GM23338 (cell line): ENCODE results near the gene CNPY2. TPM values are rescaled to one million over a fixed set of nuclear protein-coding genes. Genes with fewer than 3 reads are reported as not detected.
"Not testable (repeated sequence)": the region's sequence is repeated elsewhere in the genome, so short reads cannot be mapped to it uniquely, and the experiment has no call there.

ENCODE experiments used
- ATAC-seq: fragments of 200-7000 bp; cut with Tn5 transposase; 3 replicates; pipeline ENCODE4 v1.9.1; 2020
- DNase-seq: peaks from one replicate; pipeline ENCODE4 v3.0.0-alpha.2; 2015; ENCODE audit warnings: low spot score
- H2AFZ ChIP-seq: fragments of 200-600 bp; sonication (generic); 2 replicates; pipeline ENCODE4 v1.8.0; 2016; ENCODE audit warnings: antibody characterized with exemption, mild to moderate bottlenecking, moderate library complexity
- H3F3A ChIP-seq: fragments of 200-600 bp; sonication (generic); replicated peaks from 2 replicates; pipeline ENCODE4 v1.8.0; 2017; ENCODE audit warnings: antibody characterized with exemption, mixed run types, low read depth
- H3K27ac ChIP-seq: fragments of 200-600 bp; sonication (generic); 2 replicates; pipeline ENCODE4 v1.6.1; 2016; ENCODE audit warnings: low read depth
- H3K27me3 ChIP-seq: fragments of 200-600 bp; sonication (generic); 2 replicates; pipeline ENCODE4 v1.8.0; 2016; ENCODE audit warnings: mild to moderate bottlenecking, mixed run types, moderate library complexity; ENCODE audit not compliant: insufficient read depth
- H3K36me3 ChIP-seq: fragments of 200-600 bp; sonication (generic); 2 replicates; pipeline ENCODE4 v1.8.0; 2016; ENCODE audit warnings: mild to moderate bottlenecking; ENCODE audit not compliant: insufficient read depth
- H3K4me1 ChIP-seq: fragments of 200-600 bp; sonication (generic); 2 replicates; pipeline ENCODE4 v1.8.0; 2016; ENCODE audit warnings: mild to moderate bottlenecking, moderate library complexity; ENCODE audit not compliant: insufficient read depth
- H3K4me2 ChIP-seq: fragments of 200-600 bp; sonication (generic); 2 replicates; pipeline ENCODE4 v1.7.1; 2017; ENCODE audit warnings: mixed run types
- H3K4me3 ChIP-seq: fragments of 200-600 bp; sonication (generic); 2 replicates; pipeline ENCODE4 v1.6.1; 2016; ENCODE audit warnings: mixed run types
- H3K79me2 ChIP-seq: fragments of 200-600 bp; sonication (generic); replicated peaks from 2 replicates; pipeline ENCODE4 v1.8.0; 2017; ENCODE audit warnings: mild to moderate bottlenecking; ENCODE audit not compliant: insufficient read depth
- H3K9me2 ChIP-seq: fragments of 200-600 bp; sonication (generic); 2 replicates; pipeline ENCODE4 v1.8.0; 2017; ENCODE audit not compliant: insufficient read depth
- H4K20me1 ChIP-seq: fragments of 200-600 bp; sonication (generic); replicated peaks from 2 replicates; pipeline ENCODE4 v1.8.0; 2017; ENCODE audit warnings: mild to moderate bottlenecking; ENCODE audit not compliant: insufficient read depth
- H3K27ac Mint-ChIP-seq: 2 replicates; pipeline ENCODE4 v1.8.0; 2020; ENCODE audit warnings: inconsistent platforms, mild to moderate bottlenecking, moderate library complexity, mixed read lengths
- H3K27me3 Mint-ChIP-seq: 3 replicates; pipeline ENCODE4 v1.8.0; 2022; ENCODE audit warnings: low read depth, mild to moderate bottlenecking, moderate library complexity, mixed read lengths, inconsistent platforms; ENCODE audit not compliant: insufficient read depth, poor library complexity
- H3K36me3 Mint-ChIP-seq: 3 replicates; pipeline ENCODE4 v1.8.0; 2021; ENCODE audit warnings: low read depth, mild to moderate bottlenecking, inconsistent platforms, moderate library complexity, mixed read lengths
- H3K4me1 Mint-ChIP-seq: 3 replicates; pipeline ENCODE4 v1.8.0; 2020; ENCODE audit warnings: mild to moderate bottlenecking, inconsistent platforms, mixed read lengths
- H3K4me3 Mint-ChIP-seq: 3 replicates; pipeline ENCODE4 v1.8.0; 2021; ENCODE audit warnings: moderate library complexity, mild to moderate bottlenecking, inconsistent platforms, mixed read lengths
- H3K9me3 Mint-ChIP-seq: 3 replicates; pipeline ENCODE4 v1.8.0; 2020; ENCODE audit warnings: moderate library complexity, mild to moderate bottlenecking, inconsistent platforms, mixed read lengths
- CREB1 ChIP-seq: fragments of 250-450 bp; sonication (Bioruptor Pico); IDR thresholded peaks from 2 replicates; pipeline ENCODE4 v1.5.0; 2020; ENCODE audit warnings: low read depth, mild to moderate bottlenecking, moderate library complexity
- CTCF ChIP-seq, 2 experiments: fragments of 200-600 bp in 1 of 2; sonication (generic) in 1 of 2; conservative IDR thresholded peaks; 2 replicates each; pipeline versions ENCODE4 v1.5.1 to v1.6.1; 2016 to 2017; ENCODE audit warnings: antibody characterized with exemption in 2 of 2, low read depth in 2 of 2, mild to moderate bottlenecking in 2 of 2, moderate library complexity in 1 of 2
- EZH2phosphoT487 ChIP-seq: fragments of 200-600 bp; sonication (generic); IDR thresholded peaks from one replicate; pipeline ENCODE4 v1.8.1; 2018; ENCODE audit warnings: antibody characterized with exemption; ENCODE audit not compliant: unreplicated experiment
- JUNB ChIP-seq: IDR thresholded peaks from one replicate; pipeline ENCODE4 v1.6.1; 2016; ENCODE audit warnings: antibody characterized with exemption; ENCODE audit not compliant: unreplicated experiment
- NANOG ChIP-seq: IDR thresholded peaks from 2 replicates; pipeline ENCODE4 v1.6.1; 2016; ENCODE audit warnings: antibody characterized with exemption, borderline replicate concordance
- REST ChIP-seq: IDR thresholded peaks from one replicate; pipeline ENCODE4 v1.6.1; 2018; ENCODE audit warnings: antibody characterized with exemption; ENCODE audit not compliant: unreplicated experiment
- STAT1 ChIP-seq: IDR thresholded peaks from one replicate; pipeline ENCODE4 v1.6.1; 2016; ENCODE audit warnings: antibody characterized with exemption; ENCODE audit not compliant: unreplicated experiment
- ZNF331 ChIP-seq: fragments of 250-450 bp; sonication (Bioruptor Pico); IDR thresholded peaks from 2 replicates; pipeline ENCODE4 v1.5.0; 2020; ENCODE audit warnings: low read depth, mild to moderate bottlenecking, moderate library complexity
- polyA plus RNA-seq: library from polyadenylated mRNA; unstranded; fragments of >200 nt; fragmentation: Nextera tagmentation; extraction: Ambion mirVana; gene quantifications from 2 replicates; pipeline ENCODE4 v1.2.1, GENCODE V29; 2016
- total RNA-seq: library from RNA; depleted of rRNA; stranded (reverse); fragments of >200 nt; shearing (Covaris generic); gene quantifications from 2 replicates; pipeline ENCODE4 v1.2.3, GENCODE V29; 2014

The CNPY2 gene
- total and polyA plus RNA-seq, 2 experiments from 2014 or later: 119 to 316 TPM

- TF ChIP-seq ZNF331 (CRISPR knock-in tag) (no peak), STAT1 (no peak), EZH2phosphoT487 (no peak), CREB1 (CRISPR knock-in tag) (no peak), JUNB (no peak), REST (no peak), CTCF (conservative IDR thresholded peaks at IDR 0.05; ENCODE audit: low read depth in 2 of 2) (no peak)
Observed at GRCh38 chr12:56324206-56324605, 8.4 kb upstream of the CNPY2 start (continued).

- not testable (repeated sequence) for H3K27me3 ChIP-seq, H3K27ac Mint-ChIP-seq, H3K9me3 Mint-ChIP-seq, H3K36me3 ChIP-seq, H3K9me2 ChIP-seq, H3K79me2 ChIP-seq, H3K4me3 Mint-ChIP-seq, ATAC-seq, H3K27ac ChIP-seq, H3K4me1 ChIP-seq, H2AFZ ChIP-seq, H3K4me3 ChIP-seq, H3K4me1 Mint-ChIP-seq, H3K4me2 ChIP-seq, DNase-seq, H3F3A ChIP-seq, H3K27me3 Mint-ChIP-seq, H4K20me1 ChIP-seq
- H3K36me3 Mint-ChIP-seq: peaks cover 18% of the 10 kb centered on the region
Observed at GRCh38 chr12:56321610-56322009, 5.8 kb upstream of the CNPY2 start.

GRCh38 chr12:56321027-56321426, 5.2 kb upstream of the CNPY2 start:
- Histone ChIP-seq H3K4me2 (no peak overlapping the region), H2AFZ (no peak overlapping the region), H3K9me2 (no peaks in the 10 kb centered on the region), H3K36me3 (no peaks in the 10 kb centered on the region), H3K27me3 (no peaks in the 10 kb centered on the region), H3K79me2 (no peaks in the 10 kb centered on the region), H3K4me3 (no peak overlapping the region), H3F3A (0 out of 2 replicates have a peak, but pooled peaks cover 3% of the 10 kb centered on the region), H3K4me1 (peaks cover 7% of the 10 kb centered on the region), H4K20me1 (no peaks in the 10 kb centered on the region), H3K27ac (no peak overlapping the region)
- DNase-seq: no peak
- no peak for ATAC-seq
- Mint-ChIP-seq H3K27ac (no peak overlapping the region), H3K36me3 (peaks cover 14% of the 10 kb centered on the region; the same call in 2 of the 3 replicates), H3K27me3 (peaks cover 6% of the 10 kb centered on the region), H3K4me1 (no peaks in the 10 kb centered on the region; the same call in 2 of the 3 replicates), H3K4me3 (no peak overlapping the region), H3K9me3 (no peaks in the 10 kb centered on the region)
- no peak for TF ChIP-seq CTCF (conservative IDR thresholded peaks at IDR 0.05; ENCODE audit: low read depth in 2 of 2)
- no peak for TF ChIP-seq NANOG
